C4-2B (cell line): ENCODE results near the gene IGF2.

Experiments
- CTCF ChIP-seq: fragments of 450-650 bp; conservative IDR thresholded peaks from 2 replicates; pipeline ENCODE4 v1.5.1; 2017; ENCODE audit warnings: mild to moderate bottlenecking
- ZFX ChIP-seq: fragments of 450-650 bp; IDR thresholded peaks from 2 replicates; pipeline ENCODE4 v1.6.1; 2017

- no peak for TF ChIP-seq CTCF
- TF ChIP-seq ZFX: no peak
Observed at GRCh38 chr11:2138068-2138430, 1.1 kb downstream of the IGF2 start.
